ENCODE measurements around the gene CCDC69. TPM values are rescaled to one million over a fixed set of nuclear protein-coding genes. Genes with fewer than 3 reads are reported as not detected.
"Not testable (repeated sequence)": the region's sequence is repeated elsewhere in the genome, so short reads cannot be mapped to it uniquely, and the experiment has no call there.

CCDC69 gene
- total RNA-seq, 1 donor from 2014 or later = 101 TPM

- Histone ChIP-seq H3K9me3 (no peaks in the 10 kb centered on the region), H3K4me3 (peak overlapping the region; percentile 37 to 45), H3K4me1 (peaks cover 0 to 4% of the 10 kb centered on the region in 2 donors), H3K27ac (peak overlapping the region; percentile 48 to 53), H3K27me3 (no peaks in the 10 kb centered on the region), H3K36me3 (no peaks in the 10 kb centered on the region)
- peak; percentile 72 to 92 (median 74) for TF ChIP-seq CTCF (IDR thresholded peaks at IDR 0.05)
- DNase-seq (ENCODE audit: low spot score in 2 of 2) = peak in 1 of 2 donors; percentile 90
- intact Hi-C loops (cut with DNase I) = loop anchor here (1.0 to 5.0 kb wide), 2 partner anchors 72 to 113 kb away; no protein-coding TSS in a partner anchor
These were observed 15.5 kb upstream of the CCDC69 start for GRCh38 chr5:151239237-151239861.

- peak in 1 of 2 donors; percentile 74 for DNase-seq (ENCODE audit: low spot score in 2 of 2)
- Histone ChIP-seq H3K27ac (peak overlapping the region; percentile 48 to 53), H3K9me3 (no peaks in the 10 kb centered on the region), H3K4me1 (peaks cover 0 to 4% of the 10 kb centered on the region in 2 donors), H3K27me3 (no peaks in the 10 kb centered on the region), H3K4me3 (peak overlapping the region; percentile 37 to 45), H3K36me3 (no peaks in the 10 kb centered on the region)
- intact Hi-C loops (cut with DNase I) = loop anchor here (1.0 to 5.0 kb wide), 2 partner anchors 15 to 71 kb away; no protein-coding TSS in a partner anchor
- peak in 1 of 3 experiments; percentile 5 for TF ChIP-seq CTCF (IDR thresholded peaks at IDR 0.05)
These were observed 14.4 kb upstream of the CCDC69 start for GRCh38 chr5:151238303-151238741.

GRCh38 chr5:151237685-151238084, 13.8 kb upstream of the CCDC69 start:
- intact Hi-C loops (cut with DNase I) = loop anchor here (1.0 to 5.0 kb wide), 2 partner anchors 14 to 70 kb away; no protein-coding TSS in a partner anchor
- Histone ChIP-seq H3K4me1 (peaks cover 0 to 4% of the 10 kb centered on the region in 2 donors), H3K4me3 (no peak overlapping the region)

GRCh38 chr5:151236888-151237287, 13.0 kb upstream of the CCDC69 start:
- intact Hi-C loops (cut with DNase I) = loop anchor here (5.0 kb wide), 1 partner anchor 70 kb away; no protein-coding TSS in a partner anchor
- no peak overlapping the region for H3K27ac ChIP-seq

More at GRCh38 chr5:151237685-151238084, 13.8 kb upstream of the CCDC69 start:
- H3K9me3 ChIP-seq = no peaks in the 10 kb centered on the region
- DNase-seq (ENCODE audit: low spot score in 2 of 2) = no peak
- H3K27me3 ChIP-seq = no peaks in the 10 kb centered on the region
- H3K27ac ChIP-seq = peak overlapping the region; percentile 48 to 53
- H3K36me3 ChIP-seq = no peaks in the 10 kb centered on the region
- no peak for TF ChIP-seq CTCF (IDR thresholded peaks at IDR 0.05)

GRCh38 chr5:151235239-151235571, 11.3 kb upstream of the CCDC69 start:
- intact Hi-C loops (cut with DNase I) = loop anchor here (5.0 kb wide), 1 partner anchor 68 kb away; no protein-coding TSS in a partner anchor
- DNase-seq (ENCODE audit: low spot score in 2 of 2); H3K27ac ChIP-seq; H3K4me3 ChIP-seq; H3K9me3 ChIP-seq; H3K4me1 ChIP-seq; H3K36me3 ChIP-seq; H3K27me3 ChIP-seq: not testable (repeated sequence)

More at GRCh38 chr5:151236888-151237287, 13.0 kb upstream of the CCDC69 start:
- Histone ChIP-seq H3K4me3 (no peak overlapping the region), H3K4me1 (peaks cover 0 to 4% of the 10 kb centered on the region in 2 donors), H3K27me3 (no peaks in the 10 kb centered on the region), H3K9me3 (no peaks in the 10 kb centered on the region), H3K36me3 (no peaks in the 10 kb centered on the region)
- no peak for DNase-seq (ENCODE audit: low spot score in 2 of 2)
- TF ChIP-seq CTCF (IDR thresholded peaks at IDR 0.05) = no peak
